Measurements from ENCODE around the gene PARN. TPM values are rescaled to one million over a fixed set of nuclear protein-coding genes. Genes with fewer than 3 reads are reported as not detected.
A peak's percentile ranks its signal among the peaks of the same experiment; 100 is the strongest.

PARN gene
- total and polyA plus RNA-seq, 2 experiments from 2014 or later: 32.5 to 61.3 TPM

DNA sequence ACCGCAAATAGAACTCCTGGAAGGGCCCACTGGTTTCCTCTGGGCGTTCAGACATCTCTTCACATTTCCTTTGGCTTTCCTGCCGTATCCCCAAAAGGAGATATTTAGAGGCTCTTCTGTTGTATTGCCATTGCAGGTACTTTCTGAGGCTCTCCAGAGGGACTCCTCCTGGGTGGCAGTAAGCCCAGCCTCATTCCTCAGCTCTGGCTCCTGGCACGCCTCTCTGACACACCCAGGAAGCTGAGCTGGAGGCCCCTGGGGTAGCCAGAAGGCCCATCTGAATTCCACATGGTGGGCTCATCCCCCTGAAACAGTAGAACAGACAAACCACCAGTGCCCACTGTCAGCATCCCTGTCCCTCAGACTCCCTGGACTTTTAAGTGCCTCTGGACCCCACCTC lies 206.7 kb downstream of the PARN start:
- ATAC-seq: no peak
- Mint-ChIP-seq H3K9me3 (no peaks in the 10 kb centered on the region), H3K27me3 (ENCODE audit: insufficient read depth, low read depth, poor library complexity) (peaks cover 3% of the 10 kb centered on the region), H3K27ac (peak overlapping the region; percentile 74), H3K36me3 (ENCODE audit: low read depth) (peaks cover 3% of the 10 kb centered on the region; the same call in 1 of the 3 replicates), H3K4me1 (peaks cover 15% of the 10 kb centered on the region), H3K4me3 (no peak overlapping the region)
- Histone ChIP-seq H3K27ac (ENCODE audit: low read depth) (no peak overlapping the region), H3K4me2 (no peak overlapping the region), H3K27me3 (ENCODE audit: insufficient read depth) (no peaks in the 10 kb centered on the region), H3K4me3 (no peak overlapping the region), H3K9me2 (ENCODE audit: insufficient read depth) (no peaks in the 10 kb centered on the region), H3K36me3 (ENCODE audit: insufficient read depth) (no peaks in the 10 kb centered on the region), H3K79me2 (replicated peaks; ENCODE audit: insufficient read depth) (no peaks in the 10 kb centered on the region), H3K4me1 (ENCODE audit: insufficient read depth) (peaks cover 8% of the 10 kb centered on the region), H2AFZ (no peak overlapping the region), H3F3A (replicated peaks; ENCODE audit: low read depth) (no peaks in the 10 kb centered on the region), H4K20me1 (replicated peaks; ENCODE audit: insufficient read depth) (no peaks in the 10 kb centered on the region)
- DNase-seq (ENCODE audit: low spot score): no peak
- TF ChIP-seq STAT1 (IDR thresholded peaks at IDR 0.05; ENCODE audit: unreplicated experiment) (no peak), ZNF114 (CRISPR knock-in tag; IDR thresholded peaks at IDR 0.05) (no peak), EZH2phosphoT487 (IDR thresholded peaks at IDR 0.05; ENCODE audit: unreplicated experiment) (no peak), ZNF331 (CRISPR knock-in tag; IDR thresholded peaks at IDR 0.05; ENCODE audit: low read depth) (no peak), CREB1 (CRISPR knock-in tag; IDR thresholded peaks at IDR 0.05; ENCODE audit: low read depth) (no peak), JUNB (IDR thresholded peaks at IDR 0.05; ENCODE audit: unreplicated experiment) (no peak), POLR2AphosphoS5 (IDR thresholded peaks at IDR 0.05; ENCODE audit: low read depth) (no peak), EZH2 (IDR thresholded peaks at IDR 0.05; ENCODE audit: low read depth, unreplicated experiment) (no peak), NANOG (IDR thresholded peaks at IDR 0.05; ENCODE audit: borderline replicate concordance) (no peak)
- TF ChIP-seq, protein P1, sequence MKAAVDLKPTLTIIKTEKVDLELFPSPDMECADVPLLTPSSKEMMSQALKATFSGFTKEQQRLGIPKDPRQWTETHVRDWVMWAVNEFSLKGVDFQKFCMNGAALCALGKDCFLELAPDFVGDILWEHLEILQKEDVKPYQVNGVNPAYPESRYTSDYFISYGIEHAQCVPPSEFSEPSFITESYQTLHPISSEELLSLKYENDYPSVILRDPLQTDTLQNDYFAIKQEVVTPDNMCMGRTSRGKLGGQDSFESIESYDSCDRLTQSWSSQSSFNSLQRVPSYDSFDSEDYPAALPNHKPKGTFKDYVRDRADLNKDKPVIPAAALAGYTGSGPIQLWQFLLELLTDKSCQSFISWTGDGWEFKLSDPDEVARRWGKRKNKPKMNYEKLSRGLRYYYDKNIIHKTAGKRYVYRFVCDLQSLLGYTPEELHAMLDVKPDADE (IDR thresholded peaks at IDR 0.05): no peak
- TF ChIP-seq, protein P2, sequence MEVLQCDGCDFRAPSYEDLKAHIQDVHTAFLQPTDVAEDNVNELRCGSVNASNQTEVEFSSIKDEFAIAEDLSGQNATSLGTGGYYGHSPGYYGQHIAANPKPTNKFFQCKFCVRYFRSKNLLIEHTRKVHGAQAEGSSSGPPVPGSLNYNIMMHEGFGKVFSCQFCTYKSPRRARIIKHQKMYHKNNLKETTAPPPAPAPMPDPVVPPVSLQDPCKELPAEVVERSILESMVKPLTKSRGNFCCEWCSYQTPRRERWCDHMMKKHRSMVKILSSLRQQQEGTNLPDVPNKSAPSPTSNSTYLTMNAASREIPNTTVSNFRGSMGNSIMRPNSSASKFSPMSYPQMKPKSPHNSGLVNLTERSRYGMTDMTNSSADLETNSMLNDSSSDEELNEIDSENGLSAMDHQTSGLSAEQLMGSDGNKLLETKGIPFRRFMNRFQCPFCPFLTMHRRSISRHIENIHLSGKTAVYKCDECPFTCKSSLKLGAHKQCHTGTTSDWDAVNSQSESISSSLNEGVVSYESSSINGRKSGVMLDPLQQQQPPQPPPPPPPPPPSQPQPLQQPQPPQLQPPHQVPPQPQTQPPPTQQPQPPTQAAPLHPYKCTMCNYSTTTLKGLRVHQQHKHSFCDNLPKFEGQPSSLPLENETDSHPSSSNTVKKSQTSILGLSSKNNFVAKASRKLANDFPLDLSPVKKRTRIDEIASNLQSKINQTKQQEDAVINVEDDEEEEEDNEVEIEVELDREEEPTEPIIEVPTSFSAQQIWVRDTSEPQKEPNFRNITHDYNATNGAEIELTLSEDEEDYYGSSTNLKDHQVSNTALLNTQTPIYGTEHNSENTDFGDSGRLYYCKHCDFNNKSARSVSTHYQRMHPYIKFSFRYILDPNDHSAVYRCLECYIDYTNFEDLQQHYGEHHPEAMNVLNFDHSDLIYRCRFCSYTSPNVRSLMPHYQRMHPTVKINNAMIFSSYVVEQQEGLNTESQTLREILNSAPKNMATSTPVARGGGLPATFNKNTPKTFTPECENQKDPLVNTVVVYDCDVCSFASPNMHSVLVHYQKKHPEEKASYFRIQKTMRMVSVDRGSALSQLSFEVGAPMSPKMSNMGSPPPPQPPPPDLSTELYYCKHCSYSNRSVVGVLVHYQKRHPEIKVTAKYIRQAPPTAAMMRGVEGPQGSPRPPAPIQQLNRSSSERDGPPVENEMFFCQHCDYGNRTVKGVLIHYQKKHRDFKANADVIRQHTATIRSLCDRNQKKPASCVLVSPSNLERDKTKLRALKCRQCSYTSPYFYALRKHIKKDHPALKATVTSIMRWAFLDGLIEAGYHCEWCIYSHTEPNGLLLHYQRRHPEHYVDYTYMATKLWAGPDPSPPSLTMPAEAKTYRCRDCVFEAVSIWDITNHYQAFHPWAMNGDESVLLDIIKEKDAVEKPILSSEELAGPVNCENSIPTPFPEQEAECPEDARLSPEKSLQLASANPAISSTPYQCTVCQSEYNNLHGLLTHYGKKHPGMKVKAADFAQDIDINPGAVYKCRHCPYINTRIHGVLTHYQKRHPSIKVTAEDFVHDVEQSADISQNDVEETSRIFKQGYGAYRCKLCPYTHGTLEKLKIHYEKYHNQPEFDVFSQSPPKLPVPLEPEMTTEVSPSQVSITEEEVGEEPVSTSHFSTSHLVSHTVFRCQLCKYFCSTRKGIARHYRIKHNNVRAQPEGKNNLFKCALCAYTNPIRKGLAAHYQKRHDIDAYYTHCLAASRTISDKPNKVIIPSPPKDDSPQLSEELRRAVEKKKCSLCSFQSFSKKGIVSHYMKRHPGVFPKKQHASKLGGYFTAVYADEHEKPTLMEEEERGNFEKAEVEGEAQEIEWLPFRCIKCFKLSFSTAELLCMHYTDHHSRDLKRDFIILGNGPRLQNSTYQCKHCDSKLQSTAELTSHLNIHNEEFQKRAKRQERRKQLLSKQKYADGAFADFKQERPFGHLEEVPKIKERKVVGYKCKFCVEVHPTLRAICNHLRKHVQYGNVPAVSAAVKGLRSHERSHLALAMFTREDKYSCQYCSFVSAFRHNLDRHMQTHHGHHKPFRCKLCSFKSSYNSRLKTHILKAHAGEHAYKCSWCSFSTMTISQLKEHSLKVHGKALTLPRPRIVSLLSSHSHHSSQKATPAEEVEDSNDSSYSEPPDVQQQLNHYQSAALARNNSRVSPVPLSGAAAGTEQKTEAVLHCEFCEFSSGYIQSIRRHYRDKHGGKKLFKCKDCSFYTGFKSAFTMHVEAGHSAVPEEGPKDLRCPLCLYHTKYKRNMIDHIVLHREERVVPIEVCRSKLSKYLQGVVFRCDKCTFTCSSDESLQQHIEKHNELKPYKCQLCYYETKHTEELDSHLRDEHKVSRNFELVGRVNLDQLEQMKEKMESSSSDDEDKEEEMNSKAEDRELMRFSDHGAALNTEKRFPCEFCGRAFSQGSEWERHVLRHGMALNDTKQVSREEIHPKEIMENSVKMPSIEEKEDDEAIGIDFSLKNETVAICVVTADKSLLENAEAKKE (CRISPR knock-in tag; IDR thresholded peaks at IDR 0.05): no peak
- TF ChIP-seq, protein P3, sequence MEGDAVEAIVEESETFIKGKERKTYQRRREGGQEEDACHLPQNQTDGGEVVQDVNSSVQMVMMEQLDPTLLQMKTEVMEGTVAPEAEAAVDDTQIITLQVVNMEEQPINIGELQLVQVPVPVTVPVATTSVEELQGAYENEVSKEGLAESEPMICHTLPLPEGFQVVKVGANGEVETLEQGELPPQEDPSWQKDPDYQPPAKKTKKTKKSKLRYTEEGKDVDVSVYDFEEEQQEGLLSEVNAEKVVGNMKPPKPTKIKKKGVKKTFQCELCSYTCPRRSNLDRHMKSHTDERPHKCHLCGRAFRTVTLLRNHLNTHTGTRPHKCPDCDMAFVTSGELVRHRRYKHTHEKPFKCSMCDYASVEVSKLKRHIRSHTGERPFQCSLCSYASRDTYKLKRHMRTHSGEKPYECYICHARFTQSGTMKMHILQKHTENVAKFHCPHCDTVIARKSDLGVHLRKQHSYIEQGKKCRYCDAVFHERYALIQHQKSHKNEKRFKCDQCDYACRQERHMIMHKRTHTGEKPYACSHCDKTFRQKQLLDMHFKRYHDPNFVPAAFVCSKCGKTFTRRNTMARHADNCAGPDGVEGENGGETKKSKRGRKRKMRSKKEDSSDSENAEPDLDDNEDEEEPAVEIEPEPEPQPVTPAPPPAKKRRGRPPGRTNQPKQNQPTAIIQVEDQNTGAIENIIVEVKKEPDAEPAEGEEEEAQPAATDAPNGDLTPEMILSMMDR (conservative IDR thresholded peaks at IDR 0.05; ENCODE audit: low read depth in 2 of 2): no peak
- TF ChIP-seq, protein P4, sequence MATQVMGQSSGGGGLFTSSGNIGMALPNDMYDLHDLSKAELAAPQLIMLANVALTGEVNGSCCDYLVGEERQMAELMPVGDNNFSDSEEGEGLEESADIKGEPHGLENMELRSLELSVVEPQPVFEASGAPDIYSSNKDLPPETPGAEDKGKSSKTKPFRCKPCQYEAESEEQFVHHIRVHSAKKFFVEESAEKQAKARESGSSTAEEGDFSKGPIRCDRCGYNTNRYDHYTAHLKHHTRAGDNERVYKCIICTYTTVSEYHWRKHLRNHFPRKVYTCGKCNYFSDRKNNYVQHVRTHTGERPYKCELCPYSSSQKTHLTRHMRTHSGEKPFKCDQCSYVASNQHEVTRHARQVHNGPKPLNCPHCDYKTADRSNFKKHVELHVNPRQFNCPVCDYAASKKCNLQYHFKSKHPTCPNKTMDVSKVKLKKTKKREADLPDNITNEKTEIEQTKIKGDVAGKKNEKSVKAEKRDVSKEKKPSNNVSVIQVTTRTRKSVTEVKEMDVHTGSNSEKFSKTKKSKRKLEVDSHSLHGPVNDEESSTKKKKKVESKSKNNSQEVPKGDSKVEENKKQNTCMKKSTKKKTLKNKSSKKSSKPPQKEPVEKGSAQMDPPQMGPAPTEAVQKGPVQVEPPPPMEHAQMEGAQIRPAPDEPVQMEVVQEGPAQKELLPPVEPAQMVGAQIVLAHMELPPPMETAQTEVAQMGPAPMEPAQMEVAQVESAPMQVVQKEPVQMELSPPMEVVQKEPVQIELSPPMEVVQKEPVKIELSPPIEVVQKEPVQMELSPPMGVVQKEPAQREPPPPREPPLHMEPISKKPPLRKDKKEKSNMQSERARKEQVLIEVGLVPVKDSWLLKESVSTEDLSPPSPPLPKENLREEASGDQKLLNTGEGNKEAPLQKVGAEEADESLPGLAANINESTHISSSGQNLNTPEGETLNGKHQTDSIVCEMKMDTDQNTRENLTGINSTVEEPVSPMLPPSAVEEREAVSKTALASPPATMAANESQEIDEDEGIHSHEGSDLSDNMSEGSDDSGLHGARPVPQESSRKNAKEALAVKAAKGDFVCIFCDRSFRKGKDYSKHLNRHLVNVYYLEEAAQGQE (IDR thresholded peaks at IDR 0.05; ENCODE audit: unreplicated experiment): no peak

Data from GM23338 (cell line).